ENCODE data around the gene HK3.
A peak's percentile ranks its signal among the peaks of the same experiment; 100 is the strongest.

The HK3 gene

DNA sequence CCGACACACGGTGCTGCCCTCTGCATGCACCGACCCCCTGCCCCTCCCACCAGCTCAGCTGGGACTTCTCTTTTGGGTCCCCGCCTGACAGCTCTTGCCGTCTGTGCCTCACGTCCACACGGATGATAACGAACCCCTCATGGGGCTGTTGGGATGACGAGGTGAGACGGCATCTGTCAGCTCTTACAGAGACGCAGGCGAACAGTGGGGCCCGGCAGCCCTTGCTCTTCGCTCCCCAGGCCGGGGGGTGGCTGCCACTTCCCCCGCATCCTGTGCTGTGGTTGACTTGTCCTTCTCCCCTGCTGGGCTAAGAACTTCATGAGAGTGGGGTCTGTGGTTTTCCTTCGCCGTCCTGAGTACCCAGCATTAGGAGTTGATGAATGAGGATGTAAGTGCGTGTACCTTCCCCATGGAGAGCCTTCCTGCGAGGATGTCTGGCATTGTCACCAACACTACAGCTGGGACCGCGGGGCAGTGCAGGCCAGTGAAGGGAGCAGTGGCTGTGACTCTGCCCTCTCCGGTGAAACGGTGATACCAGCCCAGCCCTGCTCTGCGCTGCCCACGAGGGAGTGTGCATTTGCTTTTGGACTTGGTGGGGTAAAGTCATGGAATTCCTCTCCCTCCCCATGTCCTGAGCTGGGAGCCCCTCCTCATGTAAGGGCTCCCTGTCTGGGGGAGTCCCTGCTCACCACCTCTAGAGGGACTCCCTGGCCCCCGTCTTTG, 23.2 kb downstream of the HK3 start:
- Histone ChIP-seq H4K20me1 (ENCODE audit: insufficient read depth, low read length) (peaks cover 10% of the 10 kb centered on the region; the same call in 1 of the 2 replicates), H3K4me3 (ENCODE audit: low read depth in 1 of 2, low read length in 2 of 2) (no peak overlapping the region; a peak in 1 of 4 replicates), H3K4me1 (ENCODE audit: insufficient read depth, low read length) (peaks cover 25% of the 10 kb centered on the region), H3K4me2 (ENCODE audit: insufficient read depth, low read length) (peak overlapping the region; percentile 51), H3K27me3 (ENCODE audit: insufficient read depth, low read length, poor library complexity) (peaks cover 28% of the 10 kb centered on the region), H3K9me3 (ENCODE audit: insufficient read depth, low read length, severe bottlenecking) (peaks cover 14% of the 10 kb centered on the region), H3K79me2 (ENCODE audit: insufficient read depth, low read length) (no peaks in the 10 kb centered on the region), H3K27ac (ENCODE audit: low read length) (no peak overlapping the region), H3K36me3 (ENCODE audit: insufficient read depth, low read length) (no peaks in the 10 kb centered on the region), H3K9ac (ENCODE audit: low read depth, low read length) (no peak overlapping the region), H2AFZ (ENCODE audit: low read depth, low read length) (no peak overlapping the region)
- ATAC-seq (ENCODE audit: insufficient read depth, low read depth) (peak; percentile 91), DNase-seq (peak; percentile 72)
- TF ChIP-seq CTCF (IDR thresholded peaks at IDR 0.05; ENCODE audit: borderline replicate concordance, extremely low read depth, low read length, poor library complexity, severe bottlenecking) (no peak), EZH2 (IDR thresholded peaks at IDR 0.05; ENCODE audit: borderline replicate concordance, low read depth, low read length, severe bottlenecking) (no peak)

DNA sequence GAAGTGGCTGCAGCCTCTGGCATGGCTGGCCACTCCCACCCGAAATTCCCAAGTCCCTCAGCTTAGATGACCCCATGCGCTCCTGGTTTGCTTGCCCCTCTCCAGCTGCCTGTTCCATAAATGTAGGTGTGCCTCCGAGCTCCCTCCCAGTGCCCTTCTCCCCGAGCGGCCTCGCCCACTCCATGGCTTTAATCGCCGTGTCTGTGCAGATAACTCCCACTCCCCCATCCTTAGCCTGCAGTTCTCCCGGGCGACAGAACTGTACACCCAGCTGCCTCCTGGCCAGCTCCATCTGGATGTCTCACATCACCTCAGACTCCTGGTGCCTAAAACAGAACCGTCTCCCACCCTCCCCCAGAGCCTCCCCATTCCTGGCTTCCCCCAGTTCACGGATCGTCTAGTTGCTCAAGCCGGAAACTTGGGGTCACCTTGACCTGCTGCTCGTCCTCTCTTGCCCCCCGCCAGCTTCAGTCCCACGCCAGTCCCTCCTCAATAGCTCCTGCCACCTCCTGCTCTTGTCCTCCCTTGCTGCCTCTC, 24.1 kb downstream of the HK3 start:
- Histone ChIP-seq H3K9me3 (ENCODE audit: insufficient read depth, low read length, severe bottlenecking) (peaks cover 21% of the 10 kb centered on the region), H3K4me1 (ENCODE audit: insufficient read depth, low read length) (peaks cover 25% of the 10 kb centered on the region), H3K27me3 (ENCODE audit: insufficient read depth, low read length, poor library complexity) (peaks cover 28% of the 10 kb centered on the region), H3K36me3 (ENCODE audit: insufficient read depth, low read length) (no peaks in the 10 kb centered on the region), H3K4me2 (ENCODE audit: insufficient read depth, low read length) (peak overlapping the region; percentile 51), H3K9ac (ENCODE audit: low read depth, low read length) (no peak overlapping the region), H4K20me1 (ENCODE audit: insufficient read depth, low read length) (peaks cover 10% of the 10 kb centered on the region; the same call in 1 of the 2 replicates), H3K4me3 (ENCODE audit: low read depth in 1 of 2, low read length in 2 of 2) (no peak overlapping the region), H2AFZ (ENCODE audit: low read depth, low read length) (no peak overlapping the region), H3K27ac (ENCODE audit: low read length) (no peak overlapping the region), H3K79me2 (ENCODE audit: insufficient read depth, low read length) (no peaks in the 10 kb centered on the region)
- DNase-seq = no peak
- no peak for ATAC-seq (ENCODE audit: insufficient read depth, low read depth)
- no peak for TF ChIP-seq EZH2 (IDR thresholded peaks at IDR 0.05; ENCODE audit: borderline replicate concordance, low read depth, low read length, severe bottlenecking)
- TF ChIP-seq CTCF (IDR thresholded peaks at IDR 0.05; ENCODE audit: borderline replicate concordance, extremely low read depth, low read length, poor library complexity, severe bottlenecking) = no peak

DNA sequence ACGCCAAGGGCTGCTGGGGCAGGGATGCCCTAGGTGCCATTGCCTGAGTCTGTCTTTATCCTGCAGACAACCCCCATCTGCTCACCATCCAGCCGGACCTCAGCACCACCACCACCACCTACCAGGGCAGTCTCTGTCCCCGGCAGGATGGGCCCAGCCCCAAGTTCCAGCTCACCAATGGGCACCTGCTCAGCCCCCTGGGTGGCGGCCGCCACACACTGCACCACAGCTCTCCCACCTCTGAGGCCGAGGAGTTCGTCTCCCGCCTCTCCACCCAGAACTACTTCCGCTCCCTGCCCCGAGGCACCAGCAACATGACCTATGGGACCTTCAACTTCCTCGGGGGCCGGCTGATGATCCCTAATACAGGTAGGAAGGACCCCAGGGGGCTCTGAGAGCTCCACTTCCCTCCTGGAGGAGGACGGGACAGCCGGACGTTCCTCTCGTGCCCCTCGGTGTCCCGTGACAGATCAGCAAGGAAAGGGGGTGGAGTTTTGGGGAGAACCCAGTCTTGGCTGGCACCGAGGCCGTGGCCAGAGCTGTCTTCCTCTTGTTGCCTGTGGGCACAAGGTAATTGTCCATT, 24.9 kb downstream of the HK3 start:
- ATAC-seq (ENCODE audit: insufficient read depth, low read depth) = no peak
- Histone ChIP-seq H3K4me3 (ENCODE audit: low read depth in 1 of 2, low read length in 2 of 2) (no peak overlapping the region), H3K27ac (ENCODE audit: low read length) (no peak overlapping the region), H4K20me1 (ENCODE audit: insufficient read depth, low read length) (peaks cover 10% of the 10 kb centered on the region; the same call in 1 of the 2 replicates), H3K9ac (ENCODE audit: low read depth, low read length) (no peak overlapping the region), H3K9me3 (ENCODE audit: insufficient read depth, low read length, severe bottlenecking) (peaks cover 29% of the 10 kb centered on the region), H3K27me3 (ENCODE audit: insufficient read depth, low read length, poor library complexity) (peaks cover 28% of the 10 kb centered on the region), H3K4me2 (ENCODE audit: insufficient read depth, low read length) (no peak overlapping the region), H3K4me1 (ENCODE audit: insufficient read depth, low read length) (peaks cover 25% of the 10 kb centered on the region), H2AFZ (ENCODE audit: low read depth, low read length) (no peak overlapping the region), H3K79me2 (ENCODE audit: insufficient read depth, low read length) (no peaks in the 10 kb centered on the region), H3K36me3 (ENCODE audit: insufficient read depth, low read length) (no peaks in the 10 kb centered on the region)
- no peak for TF ChIP-seq CTCF (IDR thresholded peaks at IDR 0.05; ENCODE audit: borderline replicate concordance, extremely low read depth, low read length, poor library complexity, severe bottlenecking)
- TF ChIP-seq EZH2 (IDR thresholded peaks at IDR 0.05; ENCODE audit: borderline replicate concordance, low read depth, low read length, severe bottlenecking) = no peak
- no peak for DNase-seq

All from DND-41 (cell line).